IPS-20b (cell line): ENCODE measurements around the gene RAB5B.
"Not testable (repeated sequence)": the region's sequence is repeated elsewhere in the genome, so short reads cannot be mapped to it uniquely, and the experiment has no call there.

Experiments
- H3K27ac ChIP-seq: one replicate; pipeline ENCODE4 v1.5.1; 2013; ENCODE audit warnings: low read length
- H3K27me3 ChIP-seq: 2 replicates; pipeline ENCODE4 v1.6.1; 2013; ENCODE audit warnings: mild to moderate bottlenecking, low read length, inconsistent platforms; ENCODE audit not compliant: insufficient read depth
- H3K36me3 ChIP-seq: 2 replicates; pipeline ENCODE4 v1.6.1; 2013; ENCODE audit warnings: low read depth, mild to moderate bottlenecking, inconsistent platforms, low read length, moderate library complexity; ENCODE audit not compliant: insufficient read depth
- H3K4me1 ChIP-seq: 2 replicates; pipeline ENCODE4 v1.6.1; 2013; ENCODE audit warnings: mild to moderate bottlenecking, control low read depth, inconsistent platforms, low read length, moderate library complexity; ENCODE audit not compliant: insufficient read depth
- H3K4me3 ChIP-seq: 2 replicates; pipeline ENCODE4 v1.5.1; 2013; ENCODE audit warnings: mild to moderate bottlenecking, low read length, inconsistent platforms
- H3K9ac ChIP-seq: 2 replicates; pipeline ENCODE4 v1.6.1; 2013; ENCODE audit warnings: low read depth, mild to moderate bottlenecking, inconsistent platforms, low read length, moderate library complexity
- H3K9me3 ChIP-seq: 2 replicates; pipeline ENCODE4 v1.6.1; 2013; ENCODE audit warnings: mild to moderate bottlenecking, low read depth, low read length, inconsistent platforms; ENCODE audit not compliant: insufficient read depth

The RAB5B gene

GRCh38 chr12:55993230-55993853 lies 19.5 kb downstream of the RAB5B start:
- Histone ChIP-seq H3K4me3 (no peak overlapping the region), H3K27me3 (no peaks in the 10 kb centered on the region), H3K4me1 (no peaks in the 10 kb centered on the region), H3K9me3 (no peaks in the 10 kb centered on the region), H3K36me3 (peaks cover 62% of the 10 kb centered on the region), H3K9ac (no peak overlapping the region), H3K27ac (no peak overlapping the region)

GRCh38 chr12:55995366-55995765 lies 21.5 kb downstream of the RAB5B start:
- Histone ChIP-seq H3K4me3 (no peak overlapping the region), H3K9ac (no peak overlapping the region), H3K27me3 (no peaks in the 10 kb centered on the region), H3K36me3 (peaks cover 49% of the 10 kb centered on the region), H3K4me1 (no peaks in the 10 kb centered on the region), H3K9me3 (no peaks in the 10 kb centered on the region), H3K27ac (no peak overlapping the region)

- no peaks in the 10 kb centered on the region for H3K27me3 ChIP-seq
- H3K4me1 ChIP-seq = no peaks in the 10 kb centered on the region
- H3K27ac ChIP-seq = no peak overlapping the region
- peaks cover 40% of the 10 kb centered on the region for H3K36me3 ChIP-seq
- peak overlapping the region; percentile 93 for H3K4me3 ChIP-seq
- no peak overlapping the region; the same call in 1 of the 2 replicates for H3K9ac ChIP-seq
- H3K9me3 ChIP-seq = no peaks in the 10 kb centered on the region
Observed at GRCh38 chr12:55996201-55996714, 22.4 kb downstream of the RAB5B start.

DNA sequence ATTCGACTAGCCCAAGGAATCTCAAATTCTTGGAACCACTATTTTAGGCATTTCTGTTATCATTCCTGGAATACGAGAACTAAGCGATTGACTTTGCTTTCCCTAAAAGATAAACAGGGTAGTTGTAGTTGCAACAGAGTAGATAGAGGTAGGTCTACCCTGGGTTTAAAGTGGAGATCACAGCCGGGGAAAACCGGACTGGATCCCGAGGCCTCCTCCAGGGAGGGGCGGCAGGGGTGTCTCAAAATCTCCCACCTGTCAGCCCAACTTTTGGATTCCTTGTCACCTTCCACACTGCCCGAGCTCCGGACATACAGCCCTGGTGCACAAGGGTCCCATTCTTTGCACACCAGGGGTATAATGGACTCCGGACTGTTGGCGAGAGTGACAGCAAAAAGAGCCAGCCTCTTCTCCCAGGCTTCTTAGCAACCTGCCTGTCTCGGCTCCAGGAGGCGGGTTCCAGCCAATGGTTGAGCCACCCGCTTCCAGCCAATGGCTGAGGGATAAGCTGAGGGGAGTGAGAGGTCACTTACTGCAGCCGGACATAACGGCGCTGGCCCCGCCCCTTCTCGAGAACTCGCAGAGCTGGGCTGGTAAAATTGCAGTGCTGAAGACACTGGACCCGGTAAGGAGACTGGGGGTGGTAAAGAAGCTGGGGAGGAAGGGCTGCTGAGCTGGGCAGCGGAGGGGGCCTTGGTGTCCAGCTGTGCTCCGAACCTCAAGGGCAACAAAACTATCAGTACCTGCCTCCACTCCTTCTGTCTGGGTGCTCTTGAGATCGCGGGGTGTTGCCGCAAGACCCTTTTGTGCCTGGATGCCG lies 23.0 kb downstream of the RAB5B start, which contains the start of gene SUOX:
SUOX (plus strand) TSS at position 562 of the 820 bp plus-strand sequence. CDS start 4,946 bp downstream, outside the sequence.
- H3K27me3 ChIP-seq = no peaks in the 10 kb centered on the region
- H3K4me3 ChIP-seq = peak within 1 kb of the TSS; percentile 93
- no peak within 1 kb of the TSS for H3K27ac ChIP-seq
- H3K9ac ChIP-seq = peak within 1 kb of the TSS; percentile 86
- peaks cover 34% of the 10 kb centered on the region for H3K36me3 ChIP-seq
- H3K9me3 ChIP-seq = no peaks in the 10 kb centered on the region
- no peaks in the 10 kb centered on the region for H3K4me1 ChIP-seq

- peak overlapping the region; percentile 93 for H3K4me3 ChIP-seq
- no peak overlapping the region for H3K27ac ChIP-seq
- no peaks in the 10 kb centered on the region for H3K9me3 ChIP-seq
- no peaks in the 10 kb centered on the region for H3K27me3 ChIP-seq
- peaks cover 34% of the 10 kb centered on the region for H3K36me3 ChIP-seq
- H3K4me1 ChIP-seq = no peaks in the 10 kb centered on the region
- H3K9ac ChIP-seq = peak overlapping the region; percentile 86
Observed at GRCh38 chr12:55997535-55997859, 23.6 kb downstream of the RAB5B start.

GRCh38 chr12:55999522-55999921 lies 25.6 kb downstream of the RAB5B start:
- not testable (repeated sequence) for H3K27me3 ChIP-seq, H3K9ac ChIP-seq, H3K9me3 ChIP-seq, H3K4me1 ChIP-seq, H3K4me3 ChIP-seq, H3K27ac ChIP-seq
- peaks cover 32% of the 10 kb centered on the region for H3K36me3 ChIP-seq

DNA sequence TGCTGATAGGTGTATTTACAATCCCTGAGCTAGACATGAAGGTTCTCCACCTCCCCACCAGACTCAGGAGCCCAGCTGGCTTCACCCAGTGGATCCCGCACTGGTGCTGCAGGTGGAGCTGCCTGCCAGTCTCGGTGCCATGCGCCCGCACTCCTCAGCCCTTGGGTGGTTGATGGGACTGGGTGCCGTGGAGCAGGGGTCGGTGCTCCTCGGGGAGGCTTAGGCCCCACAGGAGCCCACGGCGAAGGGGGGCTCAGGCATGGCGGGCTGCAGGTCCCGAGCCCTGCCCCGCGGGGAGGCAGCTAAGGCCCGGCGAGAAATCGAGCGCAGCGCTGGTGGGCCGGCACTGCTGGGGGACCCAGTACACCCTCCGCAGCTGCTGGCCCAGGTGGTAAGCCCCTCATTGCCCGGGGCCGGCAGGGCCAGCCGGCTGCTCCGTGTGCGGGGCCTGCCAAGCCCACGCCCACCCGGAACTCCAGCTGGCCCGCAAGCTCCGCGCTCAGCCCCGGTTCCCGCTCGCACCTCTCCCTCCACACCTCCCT lies 26.2 kb downstream of the RAB5B start:
- H3K27ac ChIP-seq, H3K9ac ChIP-seq, H3K4me1 ChIP-seq, H3K4me3 ChIP-seq, H3K27me3 ChIP-seq, H3K9me3 ChIP-seq: not testable (repeated sequence)
- peaks cover 32% of the 10 kb centered on the region for H3K36me3 ChIP-seq

DNA sequence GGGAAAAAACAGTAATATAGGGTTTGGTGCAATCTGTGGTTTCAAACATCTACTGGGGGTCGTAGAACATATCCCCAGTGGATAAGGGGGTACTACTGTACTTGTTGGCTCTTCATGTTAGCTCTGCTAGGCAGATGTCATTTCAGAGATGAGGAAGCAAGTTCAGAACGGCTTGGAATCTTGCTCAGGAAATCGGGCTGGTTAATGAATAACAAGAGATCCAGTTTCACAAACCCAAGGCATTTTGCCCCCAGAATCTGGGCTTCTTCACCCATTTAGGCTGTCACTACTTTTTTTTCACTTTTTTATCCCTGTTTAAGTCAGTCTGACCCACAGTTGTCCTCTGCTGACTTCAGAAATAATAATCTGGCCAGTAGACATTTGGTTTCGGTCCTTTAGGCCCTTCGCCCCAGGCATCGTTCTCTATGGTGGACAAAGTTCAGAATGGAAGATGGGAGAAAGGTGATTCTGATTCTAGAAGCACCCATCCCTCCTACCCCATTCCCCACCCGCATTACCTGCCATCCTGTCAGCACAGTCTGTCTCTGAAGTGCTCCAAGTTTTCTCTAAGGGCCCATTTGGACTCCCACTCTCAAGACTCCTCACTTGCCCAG lies 27.7 kb downstream of the RAB5B start:
- Histone ChIP-seq H3K9ac (no peak overlapping the region), H3K27me3 (no peaks in the 10 kb centered on the region), H3K9me3 (no peaks in the 10 kb centered on the region), H3K27ac (no peak overlapping the region), H3K4me3 (no peak overlapping the region), H3K4me1 (no peaks in the 10 kb centered on the region), H3K36me3 (peaks cover 32% of the 10 kb centered on the region)

- H3K9me3 ChIP-seq, H3K4me1 ChIP-seq, H3K9ac ChIP-seq, H3K4me3 ChIP-seq, H3K27ac ChIP-seq, H3K27me3 ChIP-seq: not testable (repeated sequence)
- peaks cover 32% of the 10 kb centered on the region for H3K36me3 ChIP-seq
Observed at GRCh38 chr12:56003376-56003775, 29.5 kb downstream of the RAB5B start.

DNA sequence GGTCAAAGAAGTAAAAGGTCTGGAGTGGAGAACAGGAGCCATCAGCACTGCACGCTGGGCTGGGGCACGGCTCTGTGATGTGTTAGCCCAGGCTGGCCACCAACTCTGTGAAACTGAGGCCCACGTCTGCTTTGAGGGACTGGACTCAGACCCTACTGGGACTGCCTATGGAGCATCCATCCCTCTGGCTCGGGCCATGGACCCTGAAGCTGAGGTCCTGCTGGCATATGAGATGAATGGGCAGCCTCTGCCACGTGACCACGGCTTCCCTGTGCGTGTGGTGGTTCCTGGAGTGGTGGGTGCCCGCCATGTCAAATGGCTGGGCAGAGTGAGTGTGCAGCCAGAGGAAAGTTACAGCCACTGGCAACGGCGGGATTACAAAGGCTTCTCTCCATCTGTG lies 30.3 kb downstream of the RAB5B start:
- Histone ChIP-seq H3K4me1 (peaks cover 6% of the 10 kb centered on the region; the same call in 1 of the 2 replicates), H3K27ac (no peak overlapping the region)

GRCh38 chr12:56007564-56008559 lies 34.0 kb downstream of the RAB5B start:
- peak overlapping the region; percentile 83 for H3K27ac ChIP-seq
- H3K4me3 ChIP-seq = peak overlapping the region; percentile 94
- no peaks in the 10 kb centered on the region for H3K27me3 ChIP-seq
- H3K4me1 ChIP-seq = peaks cover 6% of the 10 kb centered on the region; the same call in 1 of the 2 replicates
- H3K9me3 ChIP-seq = no peaks in the 10 kb centered on the region
- H3K9ac ChIP-seq = peak overlapping the region; percentile 98
- peaks cover 22% of the 10 kb centered on the region for H3K36me3 ChIP-seq

More for the DNA sequence above, 30.3 kb downstream of the RAB5B start:
- Histone ChIP-seq H3K9ac (no peak overlapping the region), H3K36me3 (peaks cover 32% of the 10 kb centered on the region), H3K4me3 (no peak overlapping the region), H3K27me3 (no peaks in the 10 kb centered on the region), H3K9me3 (no peaks in the 10 kb centered on the region)
